ENCODE measurements around the gene LMO3. TPM values are rescaled to one million over a fixed set of nuclear protein-coding genes. Genes with fewer than 3 reads are reported as not detected.

Gene LMO3
- total RNA-seq, 1 experiment from 2014 or later: not detected

- Histone ChIP-seq H3K27ac (no peak overlapping the region), H3K4me3 (no peak overlapping the region), H3K9me2 (ENCODE audit: insufficient read depth) (no peaks in the 10 kb centered on the region), H4K20me1 (ENCODE audit: insufficient read depth) (no peaks in the 10 kb centered on the region), H3K79me2 (ENCODE audit: low read depth) (no peaks in the 10 kb centered on the region), H3K27me3 (ENCODE audit: insufficient read depth, low read depth) (no peaks in the 10 kb centered on the region), H3K9me3 (ENCODE audit: insufficient read depth, low read depth) (no peaks in the 10 kb centered on the region), H3F3A (ENCODE audit: insufficient read depth, low read depth) (no peaks in the 10 kb centered on the region), H3K4me1 (replicated peaks; ENCODE audit: insufficient read depth) (peaks cover 4% of the 10 kb centered on the region; the same call in 1 of the 2 replicates), H3K36me3 (ENCODE audit: low read depth) (no peaks in the 10 kb centered on the region), H3K4me2 (no peak overlapping the region), H2AFZ (no peak overlapping the region)
- POLR2A ChIA-PET (ENCODE audit: unreplicated experiment): no interaction called here
- no TSS peak for BruUV-seq (replicated peaks)
- no peak for DNase-seq
- intact Hi-C loops (cut with micrococcal nuclease; ENCODE audit: unreplicated experiment): no loop called here
- CTCF ChIA-PET: no interaction called here
- no peak for TF ChIP-seq EZH2 (IDR thresholded peaks at IDR 0.05; ENCODE audit: low read depth)
- no peak for TF ChIP-seq CTCF (conservative IDR thresholded peaks at IDR 0.05)
Observed at GRCh38 chr12:16531621-16532020, 74.3 kb downstream of the LMO3 start.

DNA sequence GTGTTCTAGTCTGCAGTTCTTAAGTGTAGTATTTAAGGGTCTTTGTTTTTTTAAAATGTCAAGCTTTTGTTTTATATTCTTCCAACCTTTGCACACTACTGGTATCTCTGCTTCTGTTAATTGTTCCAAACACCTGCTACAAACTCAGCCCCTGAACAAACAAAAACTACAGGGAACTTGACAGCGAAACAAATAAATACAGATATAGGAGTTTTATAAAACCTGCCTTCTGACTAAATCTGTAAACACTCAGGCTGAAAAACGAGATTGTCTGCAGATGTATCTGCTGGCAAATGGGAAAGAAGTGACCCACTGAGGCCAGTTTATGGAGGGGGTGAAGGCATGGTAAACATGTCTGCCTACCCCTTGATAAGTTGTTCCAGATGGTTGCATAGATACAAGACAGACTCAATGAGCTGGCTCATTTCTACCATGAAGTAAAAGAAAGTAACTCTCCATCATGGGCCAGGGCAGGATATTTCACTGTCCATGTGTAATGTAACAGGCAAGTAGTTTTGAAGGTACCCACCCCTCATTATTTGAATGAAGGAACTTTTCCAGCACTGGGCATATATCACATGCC, 75.6 kb downstream of the LMO3 start:
- Histone ChIP-seq H3K27ac (no peak overlapping the region), H3F3A (ENCODE audit: insufficient read depth, low read depth) (no peaks in the 10 kb centered on the region), H3K36me3 (ENCODE audit: low read depth) (no peaks in the 10 kb centered on the region), H2AFZ (no peak overlapping the region), H3K4me2 (no peak overlapping the region), H3K27me3 (ENCODE audit: insufficient read depth, low read depth) (no peaks in the 10 kb centered on the region), H3K4me3 (no peak overlapping the region), H4K20me1 (ENCODE audit: insufficient read depth) (no peaks in the 10 kb centered on the region), H3K79me2 (ENCODE audit: low read depth) (no peaks in the 10 kb centered on the region), H3K9me2 (ENCODE audit: insufficient read depth) (no peaks in the 10 kb centered on the region), H3K4me1 (replicated peaks; ENCODE audit: insufficient read depth) (peaks cover 10% of the 10 kb centered on the region; the same call in 1 of the 2 replicates), H3K9me3 (ENCODE audit: insufficient read depth, low read depth) (no peaks in the 10 kb centered on the region)
- BruUV-seq (replicated peaks): no TSS peak
- no peak for TF ChIP-seq EZH2 (IDR thresholded peaks at IDR 0.05; ENCODE audit: low read depth)
- TF ChIP-seq CTCF (conservative IDR thresholded peaks at IDR 0.05): no peak
- POLR2A ChIA-PET (ENCODE audit: unreplicated experiment): no interaction called here
- intact Hi-C loops (cut with micrococcal nuclease; ENCODE audit: unreplicated experiment): no loop called here
- CTCF ChIA-PET: no interaction called here
- DNase-seq: no peak

- H4K20me1 ChIP-seq (ENCODE audit: insufficient read depth): no peaks in the 10 kb centered on the region
- TF ChIP-seq EZH2 (IDR thresholded peaks at IDR 0.05; ENCODE audit: low read depth): no peak
- no peak for TF ChIP-seq CTCF (conservative IDR thresholded peaks at IDR 0.05)
- H3K27me3 ChIP-seq (ENCODE audit: insufficient read depth, low read depth): no peaks in the 10 kb centered on the region
- H3K9me3 ChIP-seq (ENCODE audit: insufficient read depth, low read depth): peaks cover 3% of the 10 kb centered on the region; the same call in 1 of the 2 replicates
- CTCF ChIA-PET: no interaction called here
- no peak for DNase-seq
- BruUV-seq (replicated peaks): no TSS peak
- H3K4me3 ChIP-seq: no peak overlapping the region
- peaks cover 30% of the 10 kb centered on the region for H3K4me1 ChIP-seq (replicated peaks; ENCODE audit: insufficient read depth)
- POLR2A ChIA-PET (ENCODE audit: unreplicated experiment): no interaction called here
- no peaks in the 10 kb centered on the region for H3F3A ChIP-seq (ENCODE audit: insufficient read depth, low read depth)
- no peak overlapping the region for H3K27ac ChIP-seq
- intact Hi-C loops (cut with micrococcal nuclease; ENCODE audit: unreplicated experiment): no loop called here
- H3K36me3 ChIP-seq (ENCODE audit: low read depth): no peaks in the 10 kb centered on the region
- no peak overlapping the region for H3K4me2 ChIP-seq
- H3K79me2 ChIP-seq (ENCODE audit: low read depth): no peaks in the 10 kb centered on the region
- H2AFZ ChIP-seq: no peak overlapping the region
- no peaks in the 10 kb centered on the region for H3K9me2 ChIP-seq (ENCODE audit: insufficient read depth)
Observed at GRCh38 chr12:16526693-16527092, 79.3 kb downstream of the LMO3 start.
